IMR-90 (cell line): ENCODE measurements around the gene GGNBP2. TPM values are rescaled to one million over a fixed set of nuclear protein-coding genes. Genes with fewer than 3 reads are reported as not detected.

ENCODE experiments used
- ATAC-seq: fragments of 200-7000 bp; cut with Tn5 transposase; 2 replicates; pipeline ENCODE4 v1.9.1; 2020; ENCODE audit warnings: low read depth, mild to moderate bottlenecking, moderate library complexity
- BruUV-seq: library from RNA; stranded (reverse); fragments of 400-500 nt; replicated peaks from 2 replicates; lab custom pipeline; 2021; lab: Mats Ljungman, UMichigan
- CTCF ChIA-PET: fragments of 300-600 bp; formaldehyde crosslinking; extraction: SDS; loops from one replicate; lab custom pipeline; 2021; ENCODE audit warnings: antibody characterized with exemption; lab: Yijun Ruan, JAX
- POLR2A ChIA-PET: fragments of 300-600 bp; sonication (Branson Sonifier 250); formaldehyde crosslinking; loops from one replicate; lab custom pipeline; 2022; ENCODE audit warnings: antibody characterized with exemption; ENCODE audit not compliant: unreplicated experiment; lab: Charles Lee
- DNase-seq: peaks from one replicate; pipeline ENCODE4 v3.0.0; 2013
- H2AFZ ChIP-seq: replicated peaks from 2 replicates; pipeline ENCODE3; 2013; ENCODE audit warnings: low read length, mild to moderate bottlenecking; ENCODE audit not compliant: poor library complexity
- H2AK5ac ChIP-seq: 2 replicates; pipeline ENCODE4 v1.6.1; 2013; ENCODE audit warnings: low read depth, low read length, inconsistent platforms
- H2AK9ac ChIP-seq: replicated peaks from 2 replicates; pipeline ENCODE3; 2013; ENCODE audit warnings: mild to moderate bottlenecking, low read depth, low read length, moderate library complexity; ENCODE audit not compliant: poor library complexity
- H2BK120ac ChIP-seq: 2 replicates; pipeline ENCODE4 v1.6.1; 2013; ENCODE audit warnings: low read depth, low read length, inconsistent platforms
- H2BK15ac ChIP-seq: 3 replicates; pipeline ENCODE4 v1.6.1; 2013; ENCODE audit warnings: low read depth, low read length, inconsistent platforms
- H2BK20ac ChIP-seq: 2 replicates; pipeline ENCODE4 v1.6.1; 2013; ENCODE audit warnings: low read depth, mild to moderate bottlenecking, inconsistent platforms, low read length, moderate library complexity
- H2BK5ac ChIP-seq: 2 replicates; pipeline ENCODE4 v1.6.1; 2013; ENCODE audit warnings: mild to moderate bottlenecking, low read depth, low read length, inconsistent platforms; ENCODE audit not compliant: poor library complexity, severe bottlenecking
- H3K14ac ChIP-seq: replicated peaks from 2 replicates; pipeline ENCODE4 v1.6.1; 2013; ENCODE audit warnings: low read depth, low read length, inconsistent platforms
- H3K18ac ChIP-seq: 2 replicates; pipeline ENCODE4 v1.6.1; 2013; ENCODE audit warnings: low read depth, low read length, control low read depth
- H3K23ac ChIP-seq: 2 replicates; pipeline ENCODE4 v1.6.1; 2013; ENCODE audit warnings: low read depth, low read length, inconsistent platforms
- H3K27ac ChIP-seq: 2 replicates; pipeline ENCODE4 v1.5.1; 2013; ENCODE audit warnings: mild to moderate bottlenecking, control low read depth, low read length; ENCODE audit not compliant: insufficient read depth
- H3K27me3 ChIP-seq: 2 replicates; pipeline ENCODE4 v1.6.1; 2013; ENCODE audit warnings: low read length; ENCODE audit not compliant: control insufficient read depth, insufficient read depth
- H3K36me3 ChIP-seq: 2 replicates; pipeline ENCODE4 v1.6.1; 2013; ENCODE audit warnings: low read length, mixed read lengths; ENCODE audit not compliant: control insufficient read depth, insufficient read depth
- H3K4ac ChIP-seq: 2 replicates; pipeline ENCODE4 v1.6.1; 2013; ENCODE audit warnings: low read depth, low read length, inconsistent platforms
- H3K4me1 ChIP-seq: 2 replicates; pipeline ENCODE4 v1.6.1; 2013; ENCODE audit warnings: low read length, mixed read lengths; ENCODE audit not compliant: control insufficient read depth, insufficient read depth
- H3K4me2 ChIP-seq: 2 replicates; pipeline ENCODE4 v1.6.1; 2013; ENCODE audit warnings: low read depth, mild to moderate bottlenecking, control low read depth, low read length, moderate library complexity
- H3K4me3 ChIP-seq: 2 replicates; pipeline ENCODE4 v1.5.1; 2013; ENCODE audit warnings: low read depth, mild to moderate bottlenecking, control low read depth, low read length, moderate library complexity; ENCODE audit not compliant: insufficient read depth
- H3K56ac ChIP-seq: 2 replicates; pipeline ENCODE4 v1.6.1; 2013; ENCODE audit warnings: low read length, inconsistent platforms; ENCODE audit not compliant: insufficient read depth; ENCODE audit errors: extremely low read depth
- H3K79me1 ChIP-seq, 2 experiments: 2 replicates each; pipeline ENCODE4 v1.6.1; 2013; ENCODE audit warnings: low read length in 2 of 2, inconsistent platforms in 1 of 2, low read depth in 1 of 2
- H3K9ac ChIP-seq: 2 replicates; pipeline ENCODE4 v1.6.1; 2013; ENCODE audit warnings: low read depth, low read length, control low read depth
- H3K9me1 ChIP-seq: 2 replicates; pipeline ENCODE4 v1.6.1; 2013; ENCODE audit warnings: low read length, inconsistent platforms; ENCODE audit not compliant: insufficient read depth
- H3K9me3 ChIP-seq: 2 replicates; pipeline ENCODE4 v1.6.1; 2013; ENCODE audit warnings: low read length; ENCODE audit not compliant: control insufficient read depth, insufficient read depth
- H4K20me1 ChIP-seq: 2 replicates; pipeline ENCODE4 v1.6.1; 2013; ENCODE audit warnings: low read length, inconsistent platforms; ENCODE audit not compliant: insufficient read depth
- H4K5ac ChIP-seq: 2 replicates; pipeline ENCODE4 v1.6.1; 2013; ENCODE audit warnings: mild to moderate bottlenecking, low read depth, low read length, control low read depth
- H4K8ac ChIP-seq, 2 experiments: 2 replicates each; pipeline ENCODE4 v1.6.1; 2013; ENCODE audit warnings: low read depth in 2 of 2, low read length in 2 of 2, control low read depth in 1 of 2, inconsistent platforms in 1 of 2
- H4K91ac ChIP-seq: 2 replicates; pipeline ENCODE4 v1.6.1; 2013; ENCODE audit warnings: low read depth, low read length, inconsistent platforms; ENCODE audit not compliant: insufficient read depth
- NFE2L2 ChIP-seq: fragments of 150-350 bp; IDR thresholded peaks from 2 replicates; pipeline ENCODE4 v1.6.1; 2016; ENCODE audit warnings: low read depth, mild to moderate bottlenecking, low read length
- RFX5 ChIP-seq: IDR thresholded peaks from 2 replicates; pipeline ENCODE4 v1.8.0; 2012; ENCODE audit warnings: low read depth, mild to moderate bottlenecking, low read length, moderate library complexity
- WGBS, 2 experiments: methylation state at CpG; one replicate each; pipeline versions ENCODE4 v1.1.5 to v1.1.7; 2013; ENCODE audit warnings: missing lambda C conversion rate in 2 of 2; ENCODE audit not compliant: insufficient read length in 1 of 2; ENCODE audit errors: extremely low coverage in 2 of 2; 5-methylcytosine and 5-hydroxymethylcytosine counted together
- dilution Hi-C: fragments of 300-500 bp; cut with HindIII; formaldehyde crosslinking; loops from one replicate; pipeline ENCODE4 v1.14.3; 2018; ENCODE audit warnings: low sequenced_read_pairs; ENCODE audit not compliant: unreplicated experiment
- in situ Hi-C: fragments of 300-500 bp; cut with MboI; formaldehyde crosslinking; loops from 3 replicates; pipeline ENCODE4 v1.14.3; 2019; ENCODE audit warnings: low sequenced_read_pairs, inconsistent platforms, mixed read lengths
- intact Hi-C: fragments of 100-400 bp; cut with micrococcal nuclease; formaldehyde crosslinking; loops from 2 replicates; pipeline ENCODE4 v1.10.0; 2022
- polyA plus RNA-seq, 3 experiments: library from polyadenylated mRNA; depleted of rRNA; stranded (reverse); fragments of >200 nt; gene quantifications; 2 replicates each; pipeline ENCODE4 v1.2.3, GENCODE V29; 2012; ENCODE audit warnings: low replicate concordance in 1 of 3
- total RNA-seq: library from RNA; depleted of rRNA; stranded (reverse); fragments of >200 nt; gene quantifications from 2 replicates; pipeline ENCODE4 v1.2.3, GENCODE V29; 2012

GGNBP2 gene
- total and polyA plus RNA-seq, 2 of the 4 experiments (the other 2 are of a cell fraction) = 40.7 to 56.2 TPM

DNA sequence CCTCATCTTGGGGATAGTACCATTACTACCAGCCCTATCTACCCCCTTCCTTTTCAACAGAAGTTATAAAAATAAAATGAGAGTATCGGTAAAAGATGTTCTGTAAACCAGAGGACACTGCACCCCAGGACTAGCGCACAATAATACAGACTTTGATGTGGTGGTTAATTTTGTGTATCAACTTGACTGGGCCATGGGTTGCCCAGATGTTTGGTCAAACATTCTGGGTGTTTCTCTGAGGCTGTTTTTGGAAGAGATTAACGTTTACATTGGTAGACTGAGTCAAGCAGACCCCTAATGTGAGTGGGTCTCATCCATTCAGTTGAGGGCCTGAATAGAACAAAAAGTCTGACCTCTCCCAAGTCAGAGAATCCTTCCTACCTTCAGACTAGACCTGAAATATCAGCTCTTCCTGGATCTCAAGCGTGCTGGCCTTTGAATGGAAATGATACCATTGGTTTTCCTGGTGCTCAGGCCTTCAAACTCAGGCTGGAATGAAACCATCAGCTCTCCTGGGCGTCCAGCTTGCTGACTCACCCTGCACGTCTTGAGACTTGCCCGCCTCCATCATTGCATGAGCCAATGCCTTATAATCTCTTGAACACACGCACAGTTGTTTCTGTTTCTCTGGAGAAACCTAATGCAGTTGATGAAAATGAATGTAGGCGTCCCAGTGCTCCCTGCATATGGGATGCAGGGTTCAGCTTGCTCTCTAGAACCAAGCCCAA is 66.8 kb downstream of the GGNBP2 start:
- H4K5ac ChIP-seq = no peak overlapping the region
- no CpG with 5 or more reads among the region's 9 CpGs for WGBS, 2 experiments
- no peak overlapping the region for H3K4ac ChIP-seq
- no peak overlapping the region for H3K4me3 ChIP-seq
- no peaks in the 10 kb centered on the region for H3K4me1 ChIP-seq
- intact Hi-C loops = no loop called here
- H2AK5ac ChIP-seq = no peak overlapping the region
- no peak overlapping the region for H2AK9ac ChIP-seq
- no peak overlapping the region for H3K27ac ChIP-seq
- BruUV-seq = no TSS peak
- dilution Hi-C loops = no loop called here
- CTCF ChIA-PET = interaction anchor here (1.1 kb wide), 1 partner anchor 9 kb away, joined by 4 read pairs; no protein-coding TSS in a partner anchor
- no peak overlapping the region for H3K4me2 ChIP-seq
- DNase-seq = peak; percentile 85
- H3K56ac ChIP-seq = no peak overlapping the region
- no peak overlapping the region for H2BK20ac ChIP-seq
- no peak overlapping the region for H3K23ac ChIP-seq
- in situ Hi-C loops = no loop called here
- no peak overlapping the region for H3K9ac ChIP-seq
- no peak overlapping the region for H3K14ac ChIP-seq
- no peak overlapping the region for H2BK120ac ChIP-seq
- no peaks in the 10 kb centered on the region for H3K27me3 ChIP-seq
- ATAC-seq = peak; percentile 58
- POLR2A ChIA-PET = no interaction called here
- TF ChIP-seq NFE2L2 (peak; percentile 23; the same call in 1 of the 2 replicates), RFX5 (no peak)
- H3K9me3 ChIP-seq = no peaks in the 10 kb centered on the region
- no peak overlapping the region for H3K18ac ChIP-seq
- H3K9me1 ChIP-seq = peaks cover 12% of the 10 kb centered on the region; the same call in 1 of the 2 replicates
- no peak overlapping the region for H4K91ac ChIP-seq
- H4K8ac ChIP-seq = peak overlapping the region in 1 of 2 experiments; percentile 61; a peak in 1 of 4 replicates
- no peaks in the 10 kb centered on the region; a peak in 2 of 4 replicates for H3K79me1 ChIP-seq
- no peak overlapping the region for H2AFZ ChIP-seq
- H3K36me3 ChIP-seq = peaks cover 1% of the 10 kb centered on the region; the same call in 1 of the 2 replicates
- H2BK5ac ChIP-seq = no peak overlapping the region
- H4K20me1 ChIP-seq = peaks cover 13% of the 10 kb centered on the region
- no peak overlapping the region for H2BK15ac ChIP-seq
